ENCODE data around the gene DLGAP1. TPM values are rescaled to one million over a fixed set of nuclear protein-coding genes. Genes with fewer than 3 reads are reported as not detected.

The DLGAP1 gene
- total and polyA plus RNA-seq, 2 donors (not counting 1 experiment from before 2014, with no cell fraction given), result 0.07 to 0.61 TPM

DNA sequence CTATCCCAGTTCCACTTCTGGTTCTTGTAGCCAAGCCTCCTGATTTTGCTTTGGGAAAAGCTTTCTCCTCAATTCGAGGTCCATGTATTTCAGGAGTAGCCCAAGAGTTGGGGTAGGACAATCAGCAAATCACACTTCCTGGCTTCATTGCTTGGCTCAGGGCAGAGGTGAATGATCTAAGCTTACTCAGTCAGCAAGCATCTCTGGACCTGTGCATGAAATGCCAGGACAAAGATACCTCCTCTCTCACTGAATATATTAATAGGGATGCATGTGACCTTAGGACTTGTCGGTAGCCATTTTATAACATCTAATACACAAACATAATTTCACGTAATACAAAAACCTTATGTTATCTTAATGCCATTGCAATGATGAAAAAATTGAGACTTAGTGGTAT lies 632.0 kb downstream of the DLGAP1 start:
- no CpG with 5 or more reads among the region's 3 CpGs for WGBS (ENCODE audit: insufficient coverage)
- CTCF ChIA-PET, result no interaction called here
- H3K9me3 Mint-ChIP-seq (ENCODE audit: insufficient read depth), result peaks cover 3% of the 10 kb centered on the region
- Histone ChIP-seq H3K9ac (ENCODE audit: low read length) (no peak overlapping the region), H3K27ac (ENCODE audit: low read length in 2 of 2) (no peak overlapping the region), H3K36me3 (replicated peaks in 1 of 2; ENCODE audit: control extremely low read depth in 1 of 2, control insufficient read depth in 1 of 2, extremely low read depth in 1 of 2, insufficient read depth in 2 of 2, low read length in 1 of 2) (no peaks in the 10 kb centered on the region), H3K4me2 (replicated peaks; ENCODE audit: low read depth, low read length, poor library complexity, severe bottlenecking) (no peak overlapping the region), H4K20me1 (ENCODE audit: control insufficient read depth, insufficient read depth, low read length, poor library complexity, severe bottlenecking) (no peaks in the 10 kb centered on the region), H3K27me3 (replicated peaks in 1 of 4; ENCODE audit: control extremely low read depth in 1 of 4, control insufficient read depth in 3 of 4, insufficient read depth in 4 of 4, low read length in 3 of 4) (no peaks in the 10 kb centered on the region), H3K4me1 (ENCODE audit: control insufficient read depth in 2 of 2, insufficient read depth in 2 of 2, low read length in 2 of 2) (no peaks in the 10 kb centered on the region), H2AFZ (ENCODE audit: insufficient read depth, low read depth, low read length, poor library complexity, severe bottlenecking) (no peak overlapping the region), H3K4me3 (ENCODE audit: control extremely low read depth in 1 of 5, extremely low read depth in 1 of 5, insufficient read depth in 1 of 5, low read depth in 2 of 5, low read length in 4 of 5) (no peak overlapping the region), H3K79me2 (ENCODE audit: control insufficient read depth, insufficient read depth, low read length) (no peaks in the 10 kb centered on the region), H3K9me3 (ENCODE audit: control extremely low read depth in 1 of 3, control insufficient read depth in 2 of 3, insufficient read depth in 1 of 3, low read length in 2 of 3) (no peaks in the 10 kb centered on the region)
- POLR2A ChIA-PET, result no interaction called here
- no peak for TF ChIP-seq EZH2 (IDR thresholded peaks at IDR 0.05; ENCODE audit: borderline replicate concordance, insufficient read depth, low read depth, low read length, poor library complexity, severe bottlenecking)
- no peak for TF ChIP-seq CTCF (IDR thresholded peaks at IDR 0.05)
- H3K4me3 Mint-ChIP-seq, result no peak overlapping the region
- peaks cover 16% of the 10 kb centered on the region for H3K27me3 Mint-ChIP-seq
- DNase-seq (no peak), ATAC-seq (ENCODE audit: low read depth) (no peak)
- no peaks in the 10 kb centered on the region for H3K4me1 Mint-ChIP-seq
- no peak overlapping the region for H3K27ac Mint-ChIP-seq
- intact Hi-C loops (cut with micrococcal nuclease), result no loop called here

GRCh38 chr18:3821524-3821923 lies 633.6 kb downstream of the DLGAP1 start:
- Histone ChIP-seq H3K9ac (ENCODE audit: low read length) (no peak overlapping the region), H2AFZ (ENCODE audit: insufficient read depth, low read depth, low read length, poor library complexity, severe bottlenecking) (no peak overlapping the region), H3K4me1 (ENCODE audit: control insufficient read depth in 2 of 2, insufficient read depth in 2 of 2, low read length in 2 of 2) (no peaks in the 10 kb centered on the region), H3K36me3 (replicated peaks in 1 of 2; ENCODE audit: control extremely low read depth in 1 of 2, control insufficient read depth in 1 of 2, extremely low read depth in 1 of 2, insufficient read depth in 2 of 2, low read length in 1 of 2) (no peaks in the 10 kb centered on the region), H3K9me3 (ENCODE audit: control extremely low read depth in 1 of 3, control insufficient read depth in 2 of 3, insufficient read depth in 1 of 3, low read length in 2 of 3) (no peaks in the 10 kb centered on the region), H3K4me3 (ENCODE audit: control extremely low read depth in 1 of 5, extremely low read depth in 1 of 5, insufficient read depth in 1 of 5, low read depth in 2 of 5, low read length in 4 of 5) (no peak overlapping the region), H3K4me2 (replicated peaks; ENCODE audit: low read depth, low read length, poor library complexity, severe bottlenecking) (no peak overlapping the region), H3K79me2 (ENCODE audit: control insufficient read depth, insufficient read depth, low read length) (no peaks in the 10 kb centered on the region), H4K20me1 (ENCODE audit: control insufficient read depth, insufficient read depth, low read length, poor library complexity, severe bottlenecking) (no peaks in the 10 kb centered on the region), H3K27ac (ENCODE audit: low read length in 2 of 2) (no peak overlapping the region), H3K27me3 (replicated peaks in 1 of 4; ENCODE audit: control extremely low read depth in 1 of 4, control insufficient read depth in 3 of 4, insufficient read depth in 4 of 4, low read length in 3 of 4) (no peaks in the 10 kb centered on the region)
- ATAC-seq (ENCODE audit: low read depth) (no peak), DNase-seq (no peak)
- Mint-ChIP-seq H3K27ac (no peak overlapping the region), H3K4me3 (no peak overlapping the region), H3K9me3 (ENCODE audit: insufficient read depth) (peaks cover 3% of the 10 kb centered on the region), H3K27me3 (peaks cover 16% of the 10 kb centered on the region), H3K4me1 (no peaks in the 10 kb centered on the region)
- ChIA-PET CTCF (no interaction called here), POLR2A (no interaction called here)
- 89% methylated on average over 1 of the region's 4 CpGs for WGBS (ENCODE audit: insufficient coverage)
- intact Hi-C loops (cut with micrococcal nuclease), result no loop called here
- TF ChIP-seq EZH2 (IDR thresholded peaks at IDR 0.05; ENCODE audit: borderline replicate concordance, insufficient read depth, low read depth, low read length, poor library complexity, severe bottlenecking) (no peak), CTCF (IDR thresholded peaks at IDR 0.05) (no peak)
